Keratinocyte (primary cell): ENCODE results near the gene STRN3. TPM values are rescaled to one million over a fixed set of nuclear protein-coding genes. Genes with fewer than 3 reads are reported as not detected.

Source experiments
- DNase-seq: peaks from one replicate; pipeline ENCODE4 v3.0.0-alpha.2; 2011; ENCODE audit warnings: low read depth, missing footprints, low spot score
- FAIRE-seq: peaks from 2 replicates; lab custom pipeline; 2011; peaks lifted over from hg19 to GRCh38; lab: Jason Lieb, UNC
- H2AFZ ChIP-seq: 2 replicates; pipeline ENCODE4 v1.6.0; 2012; ENCODE audit warnings: low read length, control low read depth, inconsistent platforms; ENCODE audit not compliant: control insufficient read depth
- H3K27ac ChIP-seq: 2 replicates; pipeline ENCODE4 v1.5.1; 2011; ENCODE audit warnings: low read length; ENCODE audit not compliant: control insufficient read depth, insufficient read depth
- H3K27me3 ChIP-seq: 3 replicates; pipeline ENCODE4 v1.6.0; 2011; ENCODE audit warnings: low read length; ENCODE audit not compliant: control insufficient read depth, insufficient read depth; ENCODE audit errors: extremely low read depth
- H3K36me3 ChIP-seq, 2 experiments: 2 replicates in 1 of 2; 3 replicates in 1 of 2; pipeline ENCODE4 v1.5.1; 2011; ENCODE audit warnings: low read length in 2 of 2, mild to moderate bottlenecking in 1 of 2; ENCODE audit not compliant: control insufficient read depth in 2 of 2, insufficient read depth in 2 of 2; ENCODE audit errors: extremely low read depth in 1 of 2
- H3K4me1 ChIP-seq: 3 replicates; pipeline ENCODE4 v1.5.1; 2011; ENCODE audit warnings: low read length; ENCODE audit not compliant: control insufficient read depth, insufficient read depth; ENCODE audit errors: extremely low read depth
- H3K4me2 ChIP-seq: 3 replicates; pipeline ENCODE4 v1.6.0; 2011; ENCODE audit warnings: low read depth, low read length; ENCODE audit not compliant: control insufficient read depth, insufficient read depth; ENCODE audit errors: extremely low read depth
- H3K4me3 ChIP-seq, 3 experiments: fragments of 200-600 bp in 1 of 3; sonication (generic) in 1 of 3; 2 replicates in 2 of 3; 3 replicates in 1 of 3; pipeline ENCODE4 v1.5.1; 2011 to 2016; ENCODE audit warnings: low read length in 3 of 3, mild to moderate bottlenecking in 3 of 3, control low read depth in 2 of 3, inconsistent platforms in 1 of 3, low read depth in 1 of 3, mixed read lengths in 1 of 3, mixed run types in 1 of 3, moderate library complexity in 1 of 3; ENCODE audit not compliant: control insufficient read depth in 2 of 3, insufficient read depth in 2 of 3; ENCODE audit errors: extremely low read depth in 1 of 3
- H3K79me2 ChIP-seq: 2 replicates; pipeline ENCODE4 v1.6.0; 2012; ENCODE audit warnings: low read length; ENCODE audit not compliant: control insufficient read depth, insufficient read depth
- H3K9ac ChIP-seq: 3 replicates; pipeline ENCODE4 v1.6.0; 2011; ENCODE audit warnings: low read length; ENCODE audit not compliant: control insufficient read depth, insufficient read depth; ENCODE audit errors: extremely low read depth
- H3K9me1 ChIP-seq: 3 replicates; pipeline ENCODE4 v1.6.0; 2011; ENCODE audit warnings: low read length; ENCODE audit not compliant: control insufficient read depth, insufficient read depth; ENCODE audit errors: extremely low read depth
- H3K9me3 ChIP-seq: 2 replicates; pipeline ENCODE4 v1.5.1; 2012; ENCODE audit warnings: low read depth, low read length; ENCODE audit not compliant: control insufficient read depth
- H4K20me1 ChIP-seq: 3 replicates; pipeline ENCODE4 v1.6.0; 2011; ENCODE audit warnings: low read length; ENCODE audit not compliant: control insufficient read depth, insufficient read depth; ENCODE audit errors: extremely low read depth
- EZH2 ChIP-seq: IDR thresholded peaks from one replicate; pipeline ENCODE4 v1.6.1; 2012; ENCODE audit warnings: inconsistent platforms, mild to moderate bottlenecking, low read length, moderate library complexity
- dilution Hi-C: fragments of 300-500 bp; cut with MboI; formaldehyde crosslinking; loops from one replicate; pipeline ENCODE4 v1.7.0; 2020; ENCODE audit warnings: low sequenced_read_pairs; ENCODE audit not compliant: extremely low pct_ligation_motif_present
- polyA minus RNA-seq, 3 experiments: library from RNA; depleted of rRNA, polyadenylated mRNA; stranded (reverse); fragments of >200 nt; gene quantifications; 1 replicate in 1 of 3; 2 replicates in 1 of 3; 3 replicates in 1 of 3; pipeline ENCODE4 v1.2.3, GENCODE V29; 2011
- polyA plus RNA-seq, 5 experiments: library from polyadenylated mRNA; depleted of rRNA in 3 of 5; stranded (reverse) in 3 of 5; stranded (forward) in 1 of 5; unstranded in 1 of 5; fragments of >200 nt; gene quantifications; 1 replicate in 1 of 5; 2 replicates in 3 of 5; 3 replicates in 1 of 5; pipeline versions ENCODE4 v1.2.1 to v1.2.3, GENCODE V29; 2011 to 2012; ENCODE audit warnings: missing spikeins in 2 of 5, low read depth in 1 of 5, low replicate concordance in 1 of 5
- TF ChIP-seq, protein P1 (sequence below), 3 experiments: IDR thresholded peaks in 1 of 3; conservative IDR thresholded peaks in 1 of 3; optimal IDR thresholded peaks in 1 of 3; 2 replicates in 2 of 3; 3 replicates in 1 of 3; pipeline versions ENCODE3 to v1.5.1; 2011; ENCODE audit warnings: low read length in 3 of 3, mild to moderate bottlenecking in 3 of 3, moderate library complexity in 2 of 3, control low read depth in 1 of 3, inconsistent platforms in 1 of 3; ENCODE audit not compliant: insufficient read depth in 2 of 3; ENCODE audit errors: extremely low read depth in 1 of 3

The STRN3 gene, protein sequence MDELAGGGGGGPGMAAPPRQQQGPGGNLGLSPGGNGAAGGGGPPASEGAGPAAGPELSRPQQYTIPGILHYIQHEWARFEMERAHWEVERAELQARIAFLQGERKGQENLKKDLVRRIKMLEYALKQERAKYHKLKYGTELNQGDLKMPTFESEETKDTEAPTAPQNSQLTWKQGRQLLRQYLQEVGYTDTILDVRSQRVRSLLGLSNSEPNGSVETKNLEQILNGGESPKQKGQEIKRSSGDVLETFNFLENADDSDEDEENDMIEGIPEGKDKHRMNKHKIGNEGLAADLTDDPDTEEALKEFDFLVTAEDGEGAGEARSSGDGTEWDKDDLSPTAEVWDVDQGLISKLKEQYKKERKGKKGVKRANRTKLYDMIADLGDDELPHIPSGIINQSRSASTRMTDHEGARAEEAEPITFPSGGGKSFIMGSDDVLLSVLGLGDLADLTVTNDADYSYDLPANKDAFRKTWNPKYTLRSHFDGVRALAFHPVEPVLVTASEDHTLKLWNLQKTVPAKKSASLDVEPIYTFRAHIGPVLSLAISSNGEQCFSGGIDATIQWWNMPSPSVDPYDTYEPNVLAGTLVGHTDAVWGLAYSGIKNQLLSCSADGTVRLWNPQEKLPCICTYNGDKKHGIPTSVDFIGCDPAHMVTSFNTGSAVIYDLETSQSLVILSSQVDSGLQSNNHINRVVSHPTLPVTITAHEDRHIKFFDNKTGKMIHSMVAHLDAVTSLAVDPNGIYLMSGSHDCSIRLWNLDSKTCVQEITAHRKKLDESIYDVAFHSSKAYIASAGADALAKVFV
- polyA plus RNA-seq (25.3 to 38.1 TPM (median 29.0 TPM) in 3 replicates), polyA minus RNA-seq (18.0 to 74.1 TPM (median 41.0 TPM) in 3 replicates)
- 145 TPM for polyA plus RNA-seq (2011; ENCODE audit: low read depth)
- polyA plus RNA-seq (2011; cell fraction: cytosol; rRNA removed): 16.7 and 31.5 TPM in 2 replicates
- 34.3 and 41.9 TPM in 2 replicates for polyA plus RNA-seq (2011; cell fraction: nucleus; rRNA removed)
- polyA plus RNA-seq (2012; ENCODE audit: low replicate concordance): 29.8 and 35.7 TPM in 2 replicates
- polyA minus RNA-seq (2011; cell fraction: cytosol; rRNA and poly(A)+ RNA removed): 24.6 TPM
- 56.3 and 132 TPM in 2 replicates for polyA minus RNA-seq (2011; cell fraction: nucleus; rRNA and poly(A)+ RNA removed)

DNA sequence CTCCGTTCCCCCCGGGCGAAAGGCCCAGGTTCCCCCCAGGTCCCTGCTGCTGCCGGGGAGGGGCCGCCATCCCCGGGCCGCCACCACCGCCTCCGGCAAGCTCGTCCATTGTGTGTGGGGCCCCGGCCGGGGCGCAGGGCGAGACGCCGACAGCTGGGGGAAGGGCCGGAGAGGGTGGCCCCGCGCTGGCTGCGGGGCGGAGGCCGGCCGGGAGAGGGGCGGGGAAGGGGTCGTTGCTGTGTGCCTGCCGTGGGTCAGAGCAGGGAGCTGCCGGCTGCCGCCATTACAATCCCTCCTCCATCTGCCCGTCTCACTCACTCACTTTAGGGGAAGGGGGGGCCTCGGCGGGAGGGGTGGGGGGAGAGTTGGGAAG lies at the start of gene STRN3:
TSS of gene STRN3 (minus strand) at position 303 of the 373 bp plus-strand sequence. CDS start at position 109, 194 bp downstream.
- DNase-seq (no peak), FAIRE-seq (no peak)
- Histone ChIP-seq H3K9me1 (no peaks in the 10 kb centered on the region), H3K27ac (peak within 1 kb of the TSS; percentile 96), H3K9ac (peak within 1 kb of the TSS; percentile 87), H2AFZ (peak within 1 kb of the TSS; percentile 76), H3K4me2 (peak within 1 kb of the TSS; percentile 90), H4K20me1 (peaks cover 6% of the 10 kb centered on the region), H3K4me1 (peaks cover 1% of the 10 kb centered on the region), H3K4me3 (peak within 1 kb of the TSS; percentile 91 to 96 (median 91)), H3K79me2 (peaks cover 54% of the 10 kb centered on the region), H3K9me3 (no peaks in the 10 kb centered on the region), H3K27me3 (no peaks in the 10 kb centered on the region), H3K36me3 (peaks cover under 1 to 8% of the 10 kb centered on the region in 2 experiments)
- dilution Hi-C loops: no loop called here
- no peak for TF ChIP-seq EZH2
- TF ChIP-seq, protein P1, sequence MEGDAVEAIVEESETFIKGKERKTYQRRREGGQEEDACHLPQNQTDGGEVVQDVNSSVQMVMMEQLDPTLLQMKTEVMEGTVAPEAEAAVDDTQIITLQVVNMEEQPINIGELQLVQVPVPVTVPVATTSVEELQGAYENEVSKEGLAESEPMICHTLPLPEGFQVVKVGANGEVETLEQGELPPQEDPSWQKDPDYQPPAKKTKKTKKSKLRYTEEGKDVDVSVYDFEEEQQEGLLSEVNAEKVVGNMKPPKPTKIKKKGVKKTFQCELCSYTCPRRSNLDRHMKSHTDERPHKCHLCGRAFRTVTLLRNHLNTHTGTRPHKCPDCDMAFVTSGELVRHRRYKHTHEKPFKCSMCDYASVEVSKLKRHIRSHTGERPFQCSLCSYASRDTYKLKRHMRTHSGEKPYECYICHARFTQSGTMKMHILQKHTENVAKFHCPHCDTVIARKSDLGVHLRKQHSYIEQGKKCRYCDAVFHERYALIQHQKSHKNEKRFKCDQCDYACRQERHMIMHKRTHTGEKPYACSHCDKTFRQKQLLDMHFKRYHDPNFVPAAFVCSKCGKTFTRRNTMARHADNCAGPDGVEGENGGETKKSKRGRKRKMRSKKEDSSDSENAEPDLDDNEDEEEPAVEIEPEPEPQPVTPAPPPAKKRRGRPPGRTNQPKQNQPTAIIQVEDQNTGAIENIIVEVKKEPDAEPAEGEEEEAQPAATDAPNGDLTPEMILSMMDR (optimal IDR thresholded peaks at IDR 0.05 in 1 of 3, IDR thresholded peaks at IDR 0.05 in 1 of 3, conservative IDR thresholded peaks at IDR 0.05 in 1 of 3; ENCODE audit: extremely low read depth in 1 of 3, insufficient read depth in 2 of 3, low read length in 3 of 3): no peak

DNA sequence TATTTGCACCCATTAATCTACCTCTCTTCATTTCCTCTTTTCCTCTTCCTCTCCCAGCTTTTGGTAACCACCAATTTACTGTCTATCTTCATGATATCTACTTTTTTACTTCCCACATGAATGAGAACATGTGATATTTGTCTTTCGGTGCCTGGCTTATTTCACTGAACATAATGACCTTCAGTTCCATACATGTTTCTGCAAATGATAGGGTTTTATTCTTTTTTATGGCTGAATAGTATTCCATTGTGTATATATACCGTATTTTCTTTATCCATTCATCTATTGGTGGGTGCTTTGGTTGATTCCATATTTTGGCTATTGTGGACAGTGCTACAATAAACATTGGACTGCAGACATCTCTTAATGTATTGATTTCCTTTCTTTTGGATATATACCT lies 49.0 kb upstream of the STRN3 start:
- Histone ChIP-seq H3K9me3 (no peaks in the 10 kb centered on the region), H3K79me2 (no peaks in the 10 kb centered on the region), H3K9ac (no peak overlapping the region), H3K36me3 (no peaks in the 10 kb centered on the region), H3K27me3 (no peaks in the 10 kb centered on the region), H4K20me1 (no peaks in the 10 kb centered on the region), H3K9me1 (no peaks in the 10 kb centered on the region), H3K4me3 (no peak overlapping the region), H3K4me1 (peaks cover 15% of the 10 kb centered on the region), H3K27ac (no peak overlapping the region), H3K4me2 (no peak overlapping the region), H2AFZ (no peak overlapping the region)
- no peak for TF ChIP-seq EZH2
- TF ChIP-seq, protein P1 (optimal IDR thresholded peaks at IDR 0.05 in 1 of 3, IDR thresholded peaks at IDR 0.05 in 1 of 3, conservative IDR thresholded peaks at IDR 0.05 in 1 of 3; ENCODE audit: extremely low read depth in 1 of 3, insufficient read depth in 2 of 3, low read length in 3 of 3): no peak
- FAIRE-seq: no peak
- dilution Hi-C loops: no loop called here
- DNase-seq: no peak
